Measurements from ENCODE around the gene FRMD5. TPM values are rescaled to one million over a fixed set of nuclear protein-coding genes. Genes with fewer than 3 reads are reported as not detected.

Gene FRMD5
- total RNA-seq, 2 donors from 2014 or later, result 25.5 to 52.3 TPM

GRCh38 chr15:43898891-43899290 lies 296.2 kb downstream of the FRMD5 start:
- no peak overlapping the region for H3K4me3 ChIP-seq
- no peaks in the 10 kb centered on the region for H3K9me3 ChIP-seq
- no peak for TF ChIP-seq CTCF (IDR thresholded peaks at IDR 0.05)
- no peaks in the 10 kb centered on the region for H3K36me3 ChIP-seq
- H3K4me1 ChIP-seq, result peaks cover 0 to 36% of the 10 kb centered on the region in 2 donors
- DNase-seq (ENCODE audit: low spot score), result no peak
- no peaks in the 10 kb centered on the region for H3K27me3 ChIP-seq
- H3K27ac ChIP-seq, result peak overlapping the region; percentile 32 to 53

GRCh38 chr15:43896543-43896942 lies 298.5 kb downstream of the FRMD5 start:
- H3K27me3 ChIP-seq, result no peaks in the 10 kb centered on the region
- no peak overlapping the region for H3K4me3 ChIP-seq
- no peak for DNase-seq (ENCODE audit: low spot score)
- peaks cover 0 to 53% of the 10 kb centered on the region in 2 donors for H3K4me1 ChIP-seq
- H3K9me3 ChIP-seq, result no peaks in the 10 kb centered on the region
- H3K27ac ChIP-seq, result no peak overlapping the region
- no peak for TF ChIP-seq CTCF (IDR thresholded peaks at IDR 0.05)
- no peaks in the 10 kb centered on the region for H3K36me3 ChIP-seq

DNA sequence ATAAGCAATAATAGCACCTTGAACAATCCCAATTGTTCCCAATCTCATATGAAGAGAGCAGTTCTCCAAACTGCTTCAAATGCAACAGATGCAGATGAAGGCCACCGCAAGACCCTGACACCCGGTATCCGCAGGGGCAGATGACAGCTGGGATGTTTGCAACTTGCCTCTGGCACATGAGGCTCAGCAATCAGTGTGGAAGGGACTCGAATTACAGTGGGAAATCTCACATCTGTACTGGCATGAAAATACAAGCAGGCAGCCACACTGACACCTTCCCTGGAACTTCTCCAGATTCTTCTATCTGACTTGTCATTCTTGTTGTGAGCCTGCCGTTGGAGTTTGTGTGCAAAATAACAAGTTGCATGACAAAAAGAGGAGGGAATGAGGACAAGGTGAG lies 299.5 kb downstream of the FRMD5 start:
- H3K27ac ChIP-seq, result peak overlapping the region; percentile 83 to 87
- peaks cover 0 to 58% of the 10 kb centered on the region in 2 donors for H3K4me1 ChIP-seq
- DNase-seq (ENCODE audit: low spot score), result no peak

DNA sequence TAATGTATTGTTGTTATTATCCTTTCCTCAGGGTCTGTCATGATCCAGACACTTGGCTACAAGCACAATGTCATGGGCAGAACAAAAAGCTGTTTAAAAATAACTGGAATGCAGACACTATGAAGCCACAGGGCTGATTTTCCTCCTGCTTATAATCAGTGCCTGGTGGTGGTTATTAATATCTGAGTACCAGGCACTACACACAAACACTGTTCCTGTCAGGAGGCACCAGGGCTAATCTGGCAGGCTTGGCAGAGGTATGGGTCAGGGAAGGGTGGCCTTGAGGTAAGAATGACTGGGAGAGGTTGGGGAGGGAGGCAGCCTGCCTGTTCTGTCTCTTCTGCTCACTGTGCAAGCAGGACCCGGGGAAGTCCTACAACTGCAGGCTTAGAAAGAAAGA lies 301.1 kb downstream of the FRMD5 start:
- DNase-seq (ENCODE audit: low spot score), result no peak
- Histone ChIP-seq H3K4me3 (no peak overlapping the region), H3K4me1 (peaks cover 0 to 48% of the 10 kb centered on the region in 2 donors)

More for the DNA sequence above, 299.5 kb downstream of the FRMD5 start:
- Histone ChIP-seq H3K36me3 (no peaks in the 10 kb centered on the region), H3K27me3 (no peaks in the 10 kb centered on the region), H3K9me3 (no peaks in the 10 kb centered on the region), H3K4me3 (no peak overlapping the region)
- TF ChIP-seq CTCF (IDR thresholded peaks at IDR 0.05), result no peak

GRCh38 chr15:43889042-43889441 lies 306.0 kb downstream of the FRMD5 start:
- no peak overlapping the region for H3K27ac ChIP-seq
- TF ChIP-seq CTCF (IDR thresholded peaks at IDR 0.05), result no peak
- H3K36me3 ChIP-seq, result no peaks in the 10 kb centered on the region
- DNase-seq (ENCODE audit: low spot score), result no peak
- H3K4me1 ChIP-seq, result peaks cover 0 to 25% of the 10 kb centered on the region in 2 donors
- H3K9me3 ChIP-seq, result no peaks in the 10 kb centered on the region
- no peaks in the 10 kb centered on the region for H3K27me3 ChIP-seq
- H3K4me3 ChIP-seq, result no peak overlapping the region

More for the DNA sequence above, 301.1 kb downstream of the FRMD5 start:
- Histone ChIP-seq H3K9me3 (no peaks in the 10 kb centered on the region), H3K27ac (peak overlapping the region; percentile 83 to 87), H3K27me3 (no peaks in the 10 kb centered on the region), H3K36me3 (no peaks in the 10 kb centered on the region)
- no peak for TF ChIP-seq CTCF (IDR thresholded peaks at IDR 0.05)

- H3K4me3 ChIP-seq, result no peak overlapping the region
- no peak for TF ChIP-seq CTCF (IDR thresholded peaks at IDR 0.05)
- peaks cover 0 to 17% of the 10 kb centered on the region in 2 donors for H3K4me1 ChIP-seq
- no peak for DNase-seq (ENCODE audit: low spot score)
- no peaks in the 10 kb centered on the region for H3K36me3 ChIP-seq
- H3K27me3 ChIP-seq, result no peaks in the 10 kb centered on the region
- no peaks in the 10 kb centered on the region for H3K9me3 ChIP-seq
- no peak overlapping the region for H3K27ac ChIP-seq
Measured at GRCh38 chr15:43887901-43888300, 307.2 kb downstream of the FRMD5 start.

Data from right atrium auricular region (tissue), 2 donors.